Spleen (tissue), 7 donors: Measurements from ENCODE around the gene PYGO1.

Experiments
- POLR2AphosphoS5 ChIP-seq, 3 donors: sonication (generic); formaldehyde crosslinking; IDR thresholded peaks; one replicate each; pipeline ENCODE4 v1.5.1; 2017; ENCODE audit warnings: antibody characterized with exemption in 3 of 3
- TF ChIP-seq, protein P1 (sequence below), 11 experiments: fragments of 200-600 bp in 7 of 11; fragments of 450-650 bp in 4 of 11; sonication (generic) in 4 of 11; IDR thresholded peaks in 8 of 11; conservative IDR thresholded peaks in 3 of 11; 1 replicate in 7 of 11; 2 replicates in 4 of 11; pipeline versions ENCODE4 v1.4.0 to v1.8.0; 2016 to 2021; ENCODE audit warnings: antibody characterized with exemption in 11 of 11, inconsistent platforms in 4 of 11, mild to moderate bottlenecking in 1 of 11
- donor health status: DM: no; HTN: no; CAD: no; lungs with moderate emphysema.
- donor health status: DM: no; HTN: no; CAD: no.
- donor health status: DM: no; HTN: no; CAD: no.

DNA sequence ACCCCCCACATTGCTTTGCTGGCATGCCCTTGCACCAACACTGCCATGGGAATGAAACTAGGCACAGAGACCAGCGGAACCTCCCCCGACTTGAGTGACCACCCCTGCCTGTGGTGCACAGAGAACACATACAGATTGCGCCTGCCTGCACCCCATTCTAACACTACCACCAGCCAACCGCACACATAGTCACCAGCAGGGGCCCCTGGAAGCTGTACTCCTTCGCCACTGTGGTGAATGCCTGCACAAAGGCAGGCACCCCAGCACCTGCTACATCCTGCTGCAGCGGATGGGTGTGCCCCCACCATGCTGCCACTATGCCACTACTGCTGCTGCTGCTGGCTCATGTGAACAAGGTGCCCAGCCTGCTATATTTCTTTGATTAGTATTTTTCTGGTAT lies 52.7 kb downstream of the PYGO1 start:
- no peak for TF ChIP-seq POLR2AphosphoS5 (IDR thresholded peaks at IDR 0.05)
- TF ChIP-seq, protein P1, sequence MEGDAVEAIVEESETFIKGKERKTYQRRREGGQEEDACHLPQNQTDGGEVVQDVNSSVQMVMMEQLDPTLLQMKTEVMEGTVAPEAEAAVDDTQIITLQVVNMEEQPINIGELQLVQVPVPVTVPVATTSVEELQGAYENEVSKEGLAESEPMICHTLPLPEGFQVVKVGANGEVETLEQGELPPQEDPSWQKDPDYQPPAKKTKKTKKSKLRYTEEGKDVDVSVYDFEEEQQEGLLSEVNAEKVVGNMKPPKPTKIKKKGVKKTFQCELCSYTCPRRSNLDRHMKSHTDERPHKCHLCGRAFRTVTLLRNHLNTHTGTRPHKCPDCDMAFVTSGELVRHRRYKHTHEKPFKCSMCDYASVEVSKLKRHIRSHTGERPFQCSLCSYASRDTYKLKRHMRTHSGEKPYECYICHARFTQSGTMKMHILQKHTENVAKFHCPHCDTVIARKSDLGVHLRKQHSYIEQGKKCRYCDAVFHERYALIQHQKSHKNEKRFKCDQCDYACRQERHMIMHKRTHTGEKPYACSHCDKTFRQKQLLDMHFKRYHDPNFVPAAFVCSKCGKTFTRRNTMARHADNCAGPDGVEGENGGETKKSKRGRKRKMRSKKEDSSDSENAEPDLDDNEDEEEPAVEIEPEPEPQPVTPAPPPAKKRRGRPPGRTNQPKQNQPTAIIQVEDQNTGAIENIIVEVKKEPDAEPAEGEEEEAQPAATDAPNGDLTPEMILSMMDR (IDR thresholded peaks at IDR 0.05 in 8 of 11, conservative IDR thresholded peaks at IDR 0.05 in 3 of 11), result no peak
